NCI-H2107 (cell line): ENCODE measurements around the gene LILRB5.
"Not testable (repeated sequence)": the region's sequence is repeated elsewhere in the genome, so short reads cannot be mapped to it uniquely, and the experiment has no call there.

ENCODE experiments used
- DNase-seq: peaks from one replicate; lab custom pipeline; 2025; lab: John Stamatoyannopoulos, UW

Gene LILRB5

GRCh38 chr19:54257116-54257480, at the start of gene LILRB5:
LILRB5 (minus strand) TSS chr19:54257273; CDS start chr19:54257193, 80 bp downstream.
- DNase-seq = no peak

- no peak for DNase-seq
These were observed 48.1 kb upstream of the LILRB5 start for GRCh38 chr19:54305141-54305540.

DNA sequence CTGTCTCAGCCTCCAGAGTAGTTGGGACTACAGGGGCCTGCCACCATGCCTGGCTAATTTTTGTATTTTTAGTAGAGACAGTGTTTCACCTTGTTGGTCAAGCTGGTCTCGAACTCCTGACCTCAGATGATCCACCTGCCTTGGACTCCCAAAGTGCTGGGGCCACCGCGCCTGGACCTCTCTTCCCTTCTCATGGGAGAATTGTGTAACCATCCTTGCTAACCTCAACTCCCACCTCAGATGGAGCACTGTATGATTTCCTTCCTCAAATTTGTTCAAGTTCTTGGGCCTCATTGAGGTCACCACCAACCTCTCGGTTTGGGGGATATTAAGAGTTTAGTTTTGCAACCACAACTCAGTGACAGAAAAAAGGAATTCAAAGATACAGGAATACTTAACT, 45.2 kb upstream of the LILRB5 start:
- no peak for DNase-seq

GRCh38 chr19:54299515-54299914, 42.4 kb upstream of the LILRB5 start:
- no peak for DNase-seq

DNA sequence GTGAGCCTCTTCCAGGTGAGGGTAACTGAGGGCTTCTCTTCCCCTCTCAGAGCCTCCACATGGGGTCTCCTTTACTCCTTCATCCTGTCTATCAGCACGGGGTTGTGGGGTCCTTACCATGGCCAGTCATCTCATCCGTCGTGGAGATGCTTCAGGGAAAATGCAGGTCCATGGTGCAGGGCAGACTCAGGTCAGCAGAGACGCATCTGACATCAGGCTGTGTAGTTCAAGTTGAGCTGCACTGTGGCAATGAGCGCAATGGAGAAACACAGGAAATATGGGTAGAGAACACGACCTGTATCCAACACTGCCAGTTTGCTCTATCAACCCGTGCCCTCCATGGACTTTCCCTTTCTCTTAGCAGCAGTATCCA, 42.0 kb upstream of the LILRB5 start:
- no peak for DNase-seq

DNA sequence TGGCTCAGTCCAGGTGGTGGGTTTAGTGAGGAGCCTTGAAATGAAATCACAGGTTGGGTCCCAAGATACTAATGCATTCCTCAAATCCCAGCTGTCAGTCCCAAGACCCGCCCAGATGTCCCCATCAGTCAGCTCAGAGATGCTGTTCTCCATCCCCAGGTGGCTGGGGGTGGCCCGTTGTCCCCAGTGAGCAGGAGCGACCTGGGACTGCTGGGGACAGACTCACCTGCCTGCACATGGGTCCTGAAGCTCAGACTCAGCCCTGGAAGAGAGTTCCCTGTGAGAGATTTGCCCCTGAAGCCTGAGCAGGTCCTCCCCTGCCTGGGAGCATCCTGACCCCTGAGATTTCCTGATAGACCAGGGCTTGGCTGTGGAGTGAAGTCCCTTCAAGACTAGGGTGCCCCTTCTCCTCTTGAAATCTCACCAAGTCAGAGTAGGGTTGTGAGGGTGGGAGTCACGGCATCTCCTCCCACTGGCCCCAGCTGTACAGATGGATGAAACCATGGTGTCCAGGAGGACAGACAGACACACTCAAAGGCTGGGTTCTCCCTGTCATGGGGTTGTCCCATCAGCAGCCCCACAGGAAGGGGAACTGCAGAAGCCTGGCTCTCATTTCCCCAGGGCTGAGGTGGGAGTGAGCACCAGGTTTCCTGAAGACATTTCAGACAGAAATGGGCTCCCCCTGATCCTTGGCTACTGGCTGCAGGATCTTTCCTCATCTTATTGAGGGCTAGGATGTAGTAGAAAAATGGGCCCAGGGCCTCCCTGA, 41.5 kb upstream of the LILRB5 start:
- DNase-seq = no peak

DNA sequence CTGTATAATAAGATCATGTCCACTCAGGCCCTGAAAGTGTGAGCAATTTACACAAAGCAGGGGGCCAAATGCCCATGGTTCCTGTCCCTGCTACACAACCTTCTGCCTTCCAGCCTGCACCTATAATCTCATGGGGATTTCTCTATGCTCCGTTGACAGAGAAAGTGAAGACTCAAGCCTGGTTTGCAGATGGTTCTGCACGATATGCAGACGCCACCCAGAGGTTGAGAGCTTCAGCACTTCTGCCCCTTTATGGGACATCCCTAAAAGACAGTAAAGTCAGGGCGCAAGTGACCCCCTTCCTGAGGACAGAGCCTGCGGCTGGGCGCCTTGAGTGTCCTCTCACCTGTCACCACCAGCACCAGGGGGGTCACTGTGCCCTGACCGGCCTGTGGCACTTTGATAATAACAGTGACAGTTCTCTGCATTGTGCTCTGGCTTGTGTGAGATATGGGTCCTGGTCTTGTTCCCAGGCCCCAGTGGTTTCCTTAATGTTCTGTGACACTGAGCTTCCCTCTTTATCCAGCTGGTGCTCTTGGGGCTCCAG, 40.8 kb upstream of the LILRB5 start:
- DNase-seq = no peak

DNA sequence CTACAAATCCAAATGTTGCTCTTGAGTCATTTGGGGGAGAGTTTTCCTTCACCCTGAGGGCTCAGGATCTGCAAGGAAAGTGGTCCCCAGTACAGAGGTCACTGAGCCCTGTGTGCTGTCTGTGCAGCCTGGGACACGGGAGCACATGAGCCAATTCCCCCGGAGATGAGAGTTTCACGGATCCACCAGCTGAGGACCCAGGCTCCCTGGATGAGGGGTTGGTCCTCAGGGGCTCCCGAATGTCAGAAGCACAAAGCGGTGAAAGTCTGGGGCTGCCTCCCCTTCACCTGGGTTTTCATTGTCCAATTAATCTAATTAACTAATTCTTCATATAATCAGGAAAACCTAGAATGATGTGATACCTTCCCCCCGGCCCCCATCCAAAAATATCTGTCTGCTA, 37.5 kb upstream of the LILRB5 start:
- DNase-seq = no peak

- DNase-seq = not testable (repeated sequence)
These were observed 32.1 kb upstream of the LILRB5 start for GRCh38 chr19:54289160-54289559.

DNA sequence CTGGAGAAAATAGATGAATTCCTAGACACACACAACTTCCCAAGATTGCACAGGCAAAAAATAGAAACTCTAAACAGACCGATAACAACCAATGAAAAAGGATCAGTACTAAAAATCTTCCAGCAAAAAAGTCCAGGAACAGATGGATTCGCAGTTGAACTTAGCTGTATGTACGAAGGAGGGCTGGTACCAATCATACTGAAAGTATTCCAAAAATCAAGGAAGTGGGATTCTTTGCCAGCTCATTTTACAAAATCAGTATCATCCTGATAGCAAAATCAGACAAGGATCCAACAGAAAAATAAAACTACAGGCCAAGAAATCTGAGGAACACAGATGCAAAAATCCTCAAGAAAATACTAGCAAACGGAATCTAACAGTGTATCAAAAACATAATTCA, 30.4 kb upstream of the LILRB5 start:
- DNase-seq = no peak

- DNase-seq = not testable (repeated sequence)
These were observed 29.2 kb upstream of the LILRB5 start for GRCh38 chr19:54286283-54286682.

DNA sequence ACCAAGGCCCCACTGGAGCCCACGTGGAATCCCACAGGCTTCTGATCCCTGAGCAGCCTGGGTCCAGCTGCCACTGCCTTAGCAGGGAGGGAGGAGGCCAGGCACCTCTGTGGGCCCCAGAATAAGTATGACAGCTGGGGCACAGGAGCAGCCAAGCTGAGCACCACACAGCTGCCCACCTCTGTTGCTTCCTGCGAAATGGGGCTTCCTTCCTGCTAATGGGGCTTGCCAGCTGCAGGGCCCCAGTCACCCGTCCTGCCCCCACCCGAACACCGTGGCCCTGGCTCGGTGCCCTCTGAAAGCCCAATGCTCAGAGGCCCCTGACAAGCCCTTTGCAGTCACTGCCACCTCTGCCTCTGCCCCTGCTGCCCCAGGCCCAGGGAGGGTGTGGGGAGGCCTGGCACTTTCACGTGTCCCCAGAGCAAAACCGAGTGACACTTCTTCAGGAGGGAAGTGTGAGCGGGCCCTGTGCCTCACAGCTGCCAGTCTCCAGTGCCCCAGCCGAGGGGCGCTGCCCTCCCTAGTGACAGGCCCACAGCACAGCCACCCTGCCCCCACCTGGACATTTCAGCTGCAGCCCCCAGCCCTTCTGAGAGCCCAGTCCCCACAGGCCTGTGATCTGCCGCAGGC, 28.5 kb upstream of the LILRB5 start:
- not testable (repeated sequence) for DNase-seq

- no peak for DNase-seq
These were observed 25.8 kb upstream of the LILRB5 start for GRCh38 chr19:54282686-54283470.

DNA sequence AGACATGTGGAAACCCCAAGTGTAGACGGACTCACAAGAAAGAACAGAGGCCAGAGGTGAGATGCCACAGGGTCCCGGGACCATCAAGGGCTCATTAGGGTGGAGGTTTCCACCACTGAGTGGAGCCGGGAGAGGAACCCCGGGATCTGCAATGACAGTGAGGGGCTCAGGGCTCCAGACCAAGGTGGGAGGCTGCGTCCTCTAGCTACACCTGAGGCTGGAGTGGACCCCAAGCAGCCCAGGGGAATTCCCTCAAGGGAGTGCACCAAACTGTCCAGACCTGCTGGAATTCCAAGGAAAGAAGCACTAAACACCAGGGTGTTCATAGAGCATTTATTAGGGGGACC, 24.6 kb upstream of the LILRB5 start:
- DNase-seq = not testable (repeated sequence)

DNA sequence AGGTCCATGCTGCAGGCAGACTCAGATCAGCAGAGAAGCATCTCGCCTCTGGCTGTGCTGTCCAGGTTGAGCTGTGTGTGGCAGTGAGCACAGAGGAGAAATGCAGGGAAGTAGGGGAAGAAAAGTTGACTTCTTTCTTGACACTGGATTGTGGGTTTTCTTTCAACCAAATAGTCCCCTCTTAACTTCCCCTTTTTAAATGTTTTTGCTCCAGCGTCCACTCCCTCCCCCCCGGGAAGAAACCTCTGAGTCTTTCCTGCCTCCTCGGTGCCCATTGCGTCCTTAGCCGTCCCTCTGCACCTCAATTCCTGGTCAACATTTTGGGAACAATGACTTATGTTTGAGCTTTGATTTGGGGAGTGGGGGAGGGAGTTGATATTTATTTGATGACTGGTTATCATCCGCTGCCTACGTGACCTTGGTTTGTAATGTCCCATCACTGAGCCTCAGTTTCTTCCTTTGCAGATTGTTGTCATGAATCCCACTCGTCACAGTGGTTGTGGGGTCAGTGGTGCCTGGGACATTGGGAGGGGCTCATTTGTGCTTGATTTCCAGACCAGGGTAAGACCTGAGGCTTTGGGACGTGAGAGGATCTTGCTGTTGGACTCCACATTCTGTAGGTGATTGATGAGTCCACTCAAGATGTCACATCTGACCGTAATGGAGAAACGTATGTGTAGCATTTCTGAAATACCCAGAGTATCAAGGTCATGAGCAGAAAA, 24.1 kb upstream of the LILRB5 start, which contains the start of gene LILRB2:
TSS of gene LILRB2 (minus strand) at position 104 of the 722 bp plus-strand sequence. CDS start 614 bp downstream, outside the sequence.
- DNase-seq = no peak

DNA sequence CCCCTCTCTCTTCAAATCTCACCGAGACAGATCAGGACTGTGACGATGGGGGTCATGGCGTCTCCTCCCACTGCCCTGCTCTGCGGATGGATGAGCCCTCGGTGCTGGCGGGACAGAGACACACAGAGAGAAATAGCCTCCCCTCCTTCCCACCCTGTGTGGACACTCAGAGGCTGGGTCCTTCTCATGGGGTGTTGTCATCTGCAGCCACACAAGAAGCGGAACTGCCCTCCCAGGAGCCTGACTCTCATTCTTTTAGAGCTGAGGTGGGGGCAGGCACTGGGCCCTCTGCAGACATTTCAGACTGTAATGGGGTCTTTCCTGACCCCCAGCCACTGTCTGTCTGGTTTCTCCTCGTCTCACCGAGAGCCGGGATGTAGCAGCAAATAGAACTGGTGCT, 23.4 kb upstream of the LILRB5 start:
- DNase-seq = not testable (repeated sequence)

GRCh38 chr19:54280025-54280424, 23.0 kb upstream of the LILRB5 start:
- not testable (repeated sequence) for DNase-seq

DNA sequence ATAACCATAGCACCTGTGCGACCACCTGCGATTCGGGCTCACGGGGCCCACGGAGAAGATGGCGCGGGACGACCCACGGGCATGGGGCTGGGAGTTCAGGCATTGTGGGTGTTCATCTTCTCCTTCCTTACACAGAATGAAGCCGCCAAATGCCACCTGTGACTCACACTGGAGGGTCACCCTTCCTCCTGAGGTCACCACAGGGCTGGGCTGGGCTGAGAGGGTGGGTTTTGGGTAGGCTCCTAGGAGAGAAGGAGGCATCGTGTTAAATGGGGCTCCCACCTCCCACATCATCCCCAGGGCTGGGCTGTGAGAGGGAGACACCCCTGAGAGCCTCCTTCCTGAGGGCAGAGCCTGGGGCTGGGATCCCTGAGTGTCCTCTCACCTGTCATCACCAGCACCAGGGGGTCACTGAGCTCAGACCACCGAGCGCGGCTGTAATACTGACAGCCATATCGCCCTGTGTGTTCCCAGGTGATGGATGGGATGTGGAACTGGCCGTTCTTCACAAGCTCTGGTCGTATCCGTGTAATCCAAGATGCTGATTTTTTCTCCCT, 22.4 kb upstream of the LILRB5 start:
- DNase-seq = no peak

GRCh38 chr19:54278571-54279195, 21.6 kb upstream of the LILRB5 start:
- DNase-seq = not testable (repeated sequence)

DNA sequence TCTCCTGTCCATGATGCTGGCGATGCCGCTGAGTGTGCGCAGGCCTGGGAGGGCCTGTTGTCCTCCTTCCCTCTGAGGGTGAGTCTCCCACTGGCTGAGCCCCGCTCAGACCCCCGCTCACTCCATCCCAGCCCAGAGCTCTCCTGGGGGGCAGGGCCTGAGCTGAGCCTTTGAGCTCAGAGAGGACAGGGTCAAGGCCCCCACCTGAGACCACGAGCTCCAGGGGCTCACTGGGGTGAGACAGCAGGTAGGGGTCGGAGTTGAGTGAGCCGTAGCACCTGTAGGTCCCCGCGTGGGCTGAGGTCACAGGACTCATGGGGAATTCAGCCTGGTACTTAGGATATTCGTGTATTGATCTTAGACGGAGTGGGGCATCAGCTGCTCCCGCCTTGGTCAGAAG, 21.0 kb upstream of the LILRB5 start:
- not testable (repeated sequence) for DNase-seq

DNA sequence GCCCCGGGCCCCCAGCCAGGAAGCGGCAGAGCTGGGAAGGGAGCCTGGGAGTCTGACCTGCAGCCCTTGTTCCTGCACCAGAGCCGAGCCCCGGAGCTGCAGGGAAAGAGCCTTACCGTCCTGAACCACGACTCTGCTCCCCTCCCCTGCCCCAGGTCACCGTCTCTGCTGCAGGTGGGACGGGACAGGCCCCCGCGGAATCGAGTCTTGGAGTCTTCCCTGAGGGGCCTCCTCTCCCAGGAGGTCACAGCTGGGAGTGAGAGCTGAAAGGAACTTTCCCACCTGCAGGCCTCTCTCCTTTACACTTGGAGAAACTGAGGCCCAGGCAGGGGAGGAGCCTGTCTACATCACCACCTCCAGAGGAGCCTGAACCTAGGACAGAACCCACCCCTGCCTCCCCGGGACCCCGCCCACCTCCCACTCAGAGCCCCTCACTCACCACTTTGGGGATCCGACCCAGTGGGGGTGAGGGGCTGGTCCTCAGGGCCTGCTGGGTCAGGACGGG, 20.1 kb upstream of the LILRB5 start:
- not testable (repeated sequence) for DNase-seq
